GM19239 (cell line): Measurements from ENCODE around the gene PTH1R.

Experiments used
- DNase-seq: peaks from one replicate; pipeline ENCODE4 v3.0.0; 2011; ENCODE audit warnings: low spot score; ENCODE audit not compliant: insufficient read length
- FAIRE-seq: peaks from 2 replicates; lab custom pipeline; 2011; peaks lifted over from hg19 to GRCh38; lab: Jason Lieb, UNC

Gene PTH1R

GRCh38 chr3:46849045-46849631 lies 28.4 kb upstream of the PTH1R start:
- DNase-seq (no peak), FAIRE-seq (no peak)

GRCh38 chr3:46849686-46850467 lies 27.6 kb upstream of the PTH1R start:
- DNase-seq (no peak), FAIRE-seq (no peak)

- no peak for FAIRE-seq
- no peak for DNase-seq
Measured at GRCh38 chr3:46850468-46850779, 27.1 kb upstream of the PTH1R start.

GRCh38 chr3:46851364-46852333 lies 25.9 kb upstream of the PTH1R start:
- FAIRE-seq (no peak), DNase-seq (no peak)

GRCh38 chr3:46852334-46852720 lies 25.2 kb upstream of the PTH1R start:
- no peak for FAIRE-seq
- DNase-seq: no peak

- FAIRE-seq (no peak), DNase-seq (no peak)
Measured at GRCh38 chr3:46852839-46853355, 24.6 kb upstream of the PTH1R start.

- FAIRE-seq (no peak), DNase-seq (no peak)
Measured at GRCh38 chr3:46853441-46854415, 23.8 kb upstream of the PTH1R start.

GRCh38 chr3:46854555-46854991 lies 22.9 kb upstream of the PTH1R start:
- FAIRE-seq (no peak), DNase-seq (no peak)

- DNase-seq: no peak
- no peak for FAIRE-seq
Measured at GRCh38 chr3:46856576-46857471, 20.7 kb upstream of the PTH1R start.

GRCh38 chr3:46857485-46858341 lies 19.8 kb upstream of the PTH1R start:
- no peak for FAIRE-seq
- no peak for DNase-seq

GRCh38 chr3:46858456-46858855 lies 19.1 kb upstream of the PTH1R start:
- FAIRE-seq: no peak
- DNase-seq: no peak

GRCh38 chr3:46859001-46859710 lies 18.4 kb upstream of the PTH1R start:
- DNase-seq (no peak), FAIRE-seq (no peak)

GRCh38 chr3:46860017-46860809 lies 17.3 kb upstream of the PTH1R start:
- DNase-seq (no peak), FAIRE-seq (no peak)

- FAIRE-seq: no peak
- no peak for DNase-seq
Measured at GRCh38 chr3:46860810-46861604, 16.5 kb upstream of the PTH1R start.

GRCh38 chr3:46861605-46862368 lies 15.7 kb upstream of the PTH1R start:
- no peak for DNase-seq
- FAIRE-seq: no peak
